Stomach (tissue), 4 donors: ENCODE results near the gene ZNF180.
"Not testable (repeated sequence)": the region's sequence is repeated elsewhere in the genome, so short reads cannot be mapped to it uniquely, and the experiment has no call there.

ENCODE experiments used
- POLR2A ChIP-seq, 4 donors: fragments of 450-650 bp; IDR thresholded peaks; one replicate each; pipeline ENCODE4 v1.6.1; 2016; ENCODE audit warnings: antibody characterized with exemption in 4 of 4, control low read depth in 2 of 4, mild to moderate bottlenecking in 1 of 4, moderate library complexity in 1 of 4
- POLR2AphosphoS5 ChIP-seq, 3 donors: sonication (generic); formaldehyde crosslinking; IDR thresholded peaks; one replicate each; pipeline ENCODE4 v1.6.1; 2016; ENCODE audit warnings: antibody characterized with exemption in 3 of 3
- TF ChIP-seq, protein P1 (sequence below), 7 experiments: fragments of 450-650 bp in 4 of 7; fragments of 200-600 bp in 3 of 7; sonication (generic) in 3 of 7; IDR thresholded peaks; one replicate each; pipeline ENCODE4 v1.5.1; 2016 to 2019; ENCODE audit warnings: antibody characterized with exemption in 7 of 7, control low read depth in 2 of 7, mild to moderate bottlenecking in 1 of 7

DNA sequence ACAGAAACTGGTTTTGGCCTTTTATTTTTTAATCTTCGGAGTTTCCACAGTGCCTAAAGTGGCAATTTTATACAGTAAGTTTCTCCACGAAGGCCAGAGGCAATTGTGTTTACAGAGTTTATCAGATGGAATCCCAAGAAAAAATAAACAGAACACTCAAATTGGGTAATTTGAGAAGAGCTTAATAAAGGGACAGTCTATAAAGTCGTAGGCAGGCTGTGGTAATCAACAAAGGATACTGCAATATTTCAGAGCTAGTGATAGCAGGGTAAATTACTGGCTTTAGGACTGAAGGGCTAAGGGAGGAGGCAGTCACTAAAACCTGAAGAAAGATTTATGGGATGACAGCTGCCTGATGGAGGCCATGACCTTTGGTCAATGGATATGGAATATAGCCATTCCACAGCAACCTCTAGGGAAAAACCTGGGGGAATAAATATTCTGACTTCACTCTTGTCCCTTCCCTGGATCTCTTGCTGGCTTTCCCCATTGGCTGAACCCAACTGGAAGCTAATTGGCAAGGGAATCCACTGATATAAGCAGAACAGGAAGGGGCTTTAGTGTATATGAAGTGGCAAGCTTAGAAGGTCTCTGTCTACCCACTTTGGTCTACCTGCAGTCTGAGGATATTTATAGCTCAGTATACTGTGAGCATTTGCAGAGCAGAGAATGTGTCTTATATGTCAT lies 37.6 kb downstream of the ZNF180 start:
- TF ChIP-seq, protein P1, sequence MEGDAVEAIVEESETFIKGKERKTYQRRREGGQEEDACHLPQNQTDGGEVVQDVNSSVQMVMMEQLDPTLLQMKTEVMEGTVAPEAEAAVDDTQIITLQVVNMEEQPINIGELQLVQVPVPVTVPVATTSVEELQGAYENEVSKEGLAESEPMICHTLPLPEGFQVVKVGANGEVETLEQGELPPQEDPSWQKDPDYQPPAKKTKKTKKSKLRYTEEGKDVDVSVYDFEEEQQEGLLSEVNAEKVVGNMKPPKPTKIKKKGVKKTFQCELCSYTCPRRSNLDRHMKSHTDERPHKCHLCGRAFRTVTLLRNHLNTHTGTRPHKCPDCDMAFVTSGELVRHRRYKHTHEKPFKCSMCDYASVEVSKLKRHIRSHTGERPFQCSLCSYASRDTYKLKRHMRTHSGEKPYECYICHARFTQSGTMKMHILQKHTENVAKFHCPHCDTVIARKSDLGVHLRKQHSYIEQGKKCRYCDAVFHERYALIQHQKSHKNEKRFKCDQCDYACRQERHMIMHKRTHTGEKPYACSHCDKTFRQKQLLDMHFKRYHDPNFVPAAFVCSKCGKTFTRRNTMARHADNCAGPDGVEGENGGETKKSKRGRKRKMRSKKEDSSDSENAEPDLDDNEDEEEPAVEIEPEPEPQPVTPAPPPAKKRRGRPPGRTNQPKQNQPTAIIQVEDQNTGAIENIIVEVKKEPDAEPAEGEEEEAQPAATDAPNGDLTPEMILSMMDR (IDR thresholded peaks at IDR 0.05), result not testable (repeated sequence)
- TF ChIP-seq POLR2AphosphoS5, POLR2A (IDR thresholded peaks at IDR 0.05): not testable (repeated sequence)
